ENCODE measurements around the gene MACROD2.

Gene MACROD2

DNA sequence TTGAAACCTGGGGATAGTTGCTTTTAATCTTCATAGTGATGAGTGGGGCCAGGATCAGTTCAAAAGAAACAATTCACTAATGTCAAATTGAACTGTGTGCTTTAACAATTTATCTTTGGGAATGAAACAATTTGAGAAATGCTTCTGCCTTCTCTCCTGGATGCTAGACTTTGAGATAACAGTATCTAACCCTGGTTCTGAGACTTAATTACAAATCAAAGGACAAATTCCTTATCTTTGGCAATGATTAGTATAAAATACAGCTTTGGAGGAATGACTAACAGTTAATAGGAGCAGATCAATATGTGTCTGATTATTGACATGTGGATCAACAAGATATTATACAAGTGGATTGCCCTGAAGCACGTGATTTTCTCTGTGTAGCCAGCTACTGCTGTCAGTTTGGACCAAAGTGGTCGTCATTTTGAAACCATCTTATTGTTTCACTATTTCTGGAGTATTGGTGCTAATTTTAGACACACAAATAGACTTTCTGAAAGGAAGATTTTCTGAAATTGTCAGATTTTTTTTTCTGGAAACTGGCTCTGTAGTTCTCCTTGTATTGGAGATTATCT lies 348.3 kb downstream of the MACROD2 start:
- TF ChIP-seq ZFX (IDR thresholded peaks at IDR 0.05) = no peak
- no peak for TF ChIP-seq CTCF (conservative IDR thresholded peaks at IDR 0.05)
- H3K27ac ChIP-seq = no peak overlapping the region

DNA sequence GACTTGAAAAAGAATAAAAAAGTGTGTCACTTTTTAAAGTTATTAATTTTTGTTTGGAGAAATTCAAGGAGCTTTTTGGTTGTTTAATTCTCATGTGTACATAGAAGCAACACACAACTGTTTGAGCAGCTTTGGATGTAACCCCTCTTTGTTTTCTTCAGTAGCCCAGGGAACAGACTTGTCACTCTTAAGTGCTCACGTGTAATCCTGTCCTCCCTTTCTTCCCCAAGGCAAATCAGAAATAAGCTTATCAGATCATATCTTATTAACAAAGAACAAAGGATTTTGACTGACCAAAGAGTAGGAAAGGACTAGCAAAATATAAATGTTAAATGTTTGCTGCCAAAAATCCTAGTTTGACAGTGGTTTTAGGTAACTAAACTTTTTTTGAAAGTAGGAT lies 349.4 kb downstream of the MACROD2 start:
- no peak overlapping the region for H3K27ac ChIP-seq
- TF ChIP-seq CTCF (conservative IDR thresholded peaks at IDR 0.05) = no peak
- no peak for TF ChIP-seq ZFX (IDR thresholded peaks at IDR 0.05)

DNA sequence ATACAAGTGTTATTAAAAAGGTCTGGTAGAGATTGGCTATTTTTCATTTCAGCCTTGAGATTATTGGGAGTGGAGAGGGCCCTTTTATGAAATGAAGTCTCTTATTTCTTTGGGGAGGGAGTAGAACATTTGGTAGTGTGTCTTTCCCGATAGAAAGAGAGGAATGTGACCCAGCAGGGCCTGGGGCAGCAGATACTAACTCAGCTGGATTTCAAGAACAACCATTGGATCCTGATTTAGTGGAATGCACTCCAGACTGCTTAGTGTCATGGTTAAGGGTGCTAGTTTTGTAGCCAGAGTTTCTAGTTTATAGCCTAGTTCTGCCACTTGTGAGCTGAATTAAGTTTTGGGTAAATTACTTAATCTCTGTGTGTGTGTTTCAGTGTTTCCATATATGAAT lies 360.5 kb downstream of the MACROD2 start:
- no peak overlapping the region for H3K27ac ChIP-seq
- TF ChIP-seq CTCF (conservative IDR thresholded peaks at IDR 0.05) (no peak), ZFX (IDR thresholded peaks at IDR 0.05) (no peak)

- H3K27ac ChIP-seq = no peak overlapping the region
- TF ChIP-seq CTCF (conservative IDR thresholded peaks at IDR 0.05) (no peak), ZFX (IDR thresholded peaks at IDR 0.05) (no peak)
These were observed 365.1 kb downstream of the MACROD2 start for GRCh38 chr20:14360416-14360815.

DNA sequence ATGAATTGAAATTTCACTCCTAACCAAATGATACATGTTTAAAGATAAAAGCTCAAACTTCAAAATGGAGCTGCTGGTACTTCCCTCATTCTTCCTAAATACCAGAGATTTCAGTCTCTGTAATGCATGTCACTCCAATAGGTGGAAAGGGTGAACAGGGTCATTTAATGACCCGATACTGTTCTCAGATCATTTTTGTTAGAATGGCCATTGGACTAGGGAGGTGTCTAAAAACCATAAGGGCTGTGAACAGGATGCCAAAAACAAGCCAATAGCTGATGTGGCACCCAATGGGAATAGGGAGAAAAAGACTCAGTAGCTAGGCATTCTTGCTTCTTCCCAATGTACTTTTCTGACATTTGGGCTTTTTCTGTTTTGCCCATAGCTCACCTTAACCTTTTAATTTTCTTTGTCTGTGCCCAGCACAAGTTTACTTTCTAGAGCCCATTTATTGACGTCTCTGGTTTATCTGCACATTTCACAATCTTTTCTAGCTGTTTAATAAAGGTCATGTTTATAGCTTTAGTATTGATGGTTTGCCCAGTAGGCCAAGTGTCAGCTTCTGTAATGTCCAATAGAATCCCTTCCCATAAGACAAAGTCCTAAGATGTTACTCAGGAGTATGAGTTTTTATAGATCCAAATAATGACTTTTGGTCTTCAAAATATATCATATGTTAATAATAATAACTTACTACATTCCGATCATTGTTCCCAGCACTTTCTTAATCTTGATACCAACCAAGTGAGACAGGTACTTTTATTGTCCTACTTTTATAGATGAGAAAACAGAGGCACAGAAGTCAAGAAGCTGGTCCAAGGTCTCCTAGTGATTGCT lies 366.4 kb downstream of the MACROD2 start:
- no peak overlapping the region for H3K27ac ChIP-seq
- no peak for TF ChIP-seq CTCF (conservative IDR thresholded peaks at IDR 0.05)
- TF ChIP-seq ZFX (IDR thresholded peaks at IDR 0.05) = no peak

DNA sequence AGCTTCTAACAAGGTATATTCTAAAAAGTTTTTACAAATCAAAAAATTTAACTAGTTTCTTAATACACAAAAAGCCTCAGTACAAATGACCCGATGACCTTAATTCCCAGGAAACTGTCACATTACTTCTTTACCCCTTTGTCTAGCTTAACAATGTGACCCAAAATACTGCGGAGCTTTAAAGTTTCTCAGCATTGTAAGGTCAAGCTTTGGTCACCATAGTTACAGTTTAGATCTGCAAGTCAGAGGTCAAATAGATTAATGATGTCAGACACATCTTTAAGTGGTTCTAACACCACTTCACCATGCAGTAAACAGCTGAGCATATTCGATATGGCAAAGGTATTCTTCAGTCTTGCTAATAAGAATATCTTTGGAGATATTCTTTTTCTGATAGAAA lies 378.9 kb downstream of the MACROD2 start:
- TF ChIP-seq ZFX (IDR thresholded peaks at IDR 0.05) = no peak
- TF ChIP-seq CTCF (conservative IDR thresholded peaks at IDR 0.05) = no peak
- no peak overlapping the region for H3K27ac ChIP-seq

DNA sequence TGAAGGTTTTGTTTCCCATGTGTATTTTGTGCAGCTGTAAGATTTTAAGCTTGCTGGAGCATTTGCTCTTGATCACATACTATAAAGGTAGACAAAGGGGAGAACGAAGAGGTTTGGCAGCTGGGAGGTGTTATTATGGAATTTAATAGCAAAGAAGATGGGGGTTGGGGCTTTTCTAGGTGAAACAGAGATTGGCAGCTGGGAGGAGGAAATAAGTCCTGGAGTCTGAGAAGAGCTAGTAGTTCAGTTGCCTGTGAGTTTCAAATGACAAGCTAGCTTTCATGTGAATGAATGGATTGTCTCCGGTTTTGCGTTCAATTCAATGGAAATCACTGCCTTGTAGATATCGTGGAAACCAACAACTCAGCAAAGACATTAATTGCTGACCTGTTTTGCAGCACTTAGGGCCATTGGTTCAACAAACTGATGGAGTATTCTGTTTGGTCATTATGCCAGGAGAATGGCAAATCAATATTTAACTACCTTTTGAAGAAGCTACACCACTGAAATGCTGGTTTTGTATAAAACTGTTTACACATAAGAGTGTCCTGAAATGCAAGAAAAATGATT lies 380.2 kb downstream of the MACROD2 start:
- no peak for TF ChIP-seq CTCF (conservative IDR thresholded peaks at IDR 0.05)
- TF ChIP-seq ZFX (IDR thresholded peaks at IDR 0.05) = no peak
- no peak overlapping the region for H3K27ac ChIP-seq
